NCI-H1436 (cell line): Measurements from ENCODE around the gene CLDN34.

Experiments used
- DNase-seq: peaks from one replicate; lab custom pipeline; 2025; lab: John Stamatoyannopoulos, UW

Gene CLDN34

DNA sequence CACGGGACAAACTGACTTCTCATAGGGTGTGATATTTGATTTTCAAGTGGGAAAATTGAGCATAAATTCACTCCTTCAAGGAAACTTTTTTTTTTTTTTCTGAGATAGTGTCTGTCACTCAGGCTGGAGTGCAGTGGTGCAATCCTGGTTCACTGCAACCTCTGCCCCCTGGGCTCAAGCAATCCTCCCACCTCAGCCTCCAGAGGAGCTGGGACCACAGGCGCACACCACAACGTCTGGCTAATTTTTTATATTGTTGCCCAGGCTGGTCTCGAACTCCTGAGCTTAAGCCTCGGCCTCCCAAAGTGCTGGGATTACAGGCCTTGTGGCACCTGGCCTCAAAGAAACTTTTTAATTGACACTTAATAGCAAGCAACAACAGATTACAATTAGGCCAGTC, 13.8 kb downstream of the CLDN34 start:
- no peak for DNase-seq

DNA sequence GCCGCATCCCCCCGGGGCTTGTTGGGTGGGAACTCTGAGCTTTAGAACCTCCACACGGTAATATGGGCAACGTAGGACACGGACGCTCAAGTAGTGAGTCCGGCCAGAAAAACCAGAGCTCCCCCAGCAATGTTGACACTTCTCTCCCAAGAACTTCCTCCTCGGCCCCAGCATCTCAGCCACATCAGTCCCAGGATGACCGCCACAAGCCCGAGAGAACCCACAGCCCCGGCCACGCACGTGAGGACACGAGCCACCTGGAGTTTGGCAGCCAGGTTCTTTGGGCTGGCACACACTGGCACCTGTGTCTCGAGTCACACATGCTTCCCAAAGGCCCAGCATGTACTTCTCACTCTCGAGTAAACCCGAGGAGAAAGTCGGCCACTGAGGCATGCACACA, 16.3 kb downstream of the CLDN34 start:
- no peak for DNase-seq

DNA sequence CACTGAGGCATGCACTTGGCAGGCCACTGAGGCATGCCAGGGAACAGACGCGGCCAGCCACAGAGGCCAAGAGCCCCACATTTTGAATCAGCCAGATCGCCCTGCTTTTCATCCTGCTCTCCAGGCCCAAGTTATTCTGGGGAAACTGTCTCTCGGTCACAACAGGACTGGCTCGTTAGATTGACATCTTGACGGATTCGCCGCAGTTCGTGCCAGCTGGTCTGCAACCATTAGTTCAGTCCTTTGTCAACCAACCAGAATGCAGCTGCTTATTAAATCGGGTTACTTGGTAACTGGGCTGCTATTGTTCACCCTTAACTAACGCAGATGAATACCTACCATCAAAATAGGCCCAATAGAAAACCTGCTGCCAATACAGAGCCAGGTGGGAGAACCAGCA, 16.7 kb downstream of the CLDN34 start:
- no peak for DNase-seq

DNA sequence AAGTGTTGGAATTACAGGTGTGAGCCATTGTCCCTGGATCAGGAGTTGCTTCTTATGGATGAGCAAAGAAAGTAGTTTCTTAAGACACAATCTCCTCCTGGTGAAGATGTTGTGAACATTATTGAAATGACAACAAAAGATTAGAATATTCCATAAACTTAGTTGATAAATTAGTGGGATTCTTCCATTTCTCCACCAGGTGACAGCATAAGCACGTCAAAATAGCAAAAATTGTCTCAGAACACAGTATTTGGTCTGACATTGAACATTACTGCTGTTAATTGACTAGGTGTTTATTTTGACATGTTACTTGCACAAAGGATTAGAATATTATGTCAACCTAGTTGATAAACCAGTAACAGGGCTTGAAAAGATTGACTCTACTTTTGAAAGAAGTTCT, 21.6 kb downstream of the CLDN34 start:
- DNase-seq, result no peak

DNA sequence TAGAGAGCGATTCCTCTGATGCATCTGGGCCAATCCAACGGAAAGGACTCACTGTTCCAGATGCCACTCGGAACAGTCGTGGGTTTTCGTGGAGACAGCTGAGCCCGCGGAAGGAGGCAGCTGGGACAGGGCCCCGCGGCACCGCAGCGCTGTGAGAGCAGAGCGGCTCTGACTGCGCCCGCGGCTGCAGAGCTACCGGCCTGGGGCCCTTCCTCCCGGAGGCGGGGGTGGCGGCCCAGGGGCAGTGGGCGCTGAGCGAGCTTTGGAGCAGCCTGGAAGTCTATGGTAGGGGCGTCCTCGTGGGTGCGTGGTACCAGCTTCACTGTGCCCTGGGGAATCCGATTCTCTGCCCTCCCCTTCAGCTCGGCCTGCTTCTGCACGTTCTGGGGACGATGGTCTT, 24.9 kb downstream of the CLDN34 start:
- no peak for DNase-seq

DNA sequence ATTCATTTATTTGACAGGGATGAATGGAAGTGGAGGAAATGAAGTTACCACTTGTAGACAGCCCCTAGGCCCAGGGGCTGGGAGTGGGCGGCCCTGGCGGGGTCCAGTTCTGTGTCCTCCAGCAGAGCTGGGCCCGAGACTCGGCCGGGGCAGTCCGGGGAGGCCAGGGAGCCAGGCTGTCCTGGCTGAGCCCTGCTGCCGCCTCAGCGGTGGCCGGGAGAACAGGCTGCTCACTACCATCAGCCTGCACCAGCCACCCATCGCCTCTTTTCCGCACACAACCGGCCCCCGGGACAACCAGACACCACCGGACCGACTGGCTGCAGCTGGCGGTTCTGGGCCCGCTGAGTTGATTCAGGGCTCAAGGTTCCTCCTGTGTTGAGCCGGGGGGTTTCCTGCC, 25.6 kb downstream of the CLDN34 start:
- no peak for DNase-seq

DNA sequence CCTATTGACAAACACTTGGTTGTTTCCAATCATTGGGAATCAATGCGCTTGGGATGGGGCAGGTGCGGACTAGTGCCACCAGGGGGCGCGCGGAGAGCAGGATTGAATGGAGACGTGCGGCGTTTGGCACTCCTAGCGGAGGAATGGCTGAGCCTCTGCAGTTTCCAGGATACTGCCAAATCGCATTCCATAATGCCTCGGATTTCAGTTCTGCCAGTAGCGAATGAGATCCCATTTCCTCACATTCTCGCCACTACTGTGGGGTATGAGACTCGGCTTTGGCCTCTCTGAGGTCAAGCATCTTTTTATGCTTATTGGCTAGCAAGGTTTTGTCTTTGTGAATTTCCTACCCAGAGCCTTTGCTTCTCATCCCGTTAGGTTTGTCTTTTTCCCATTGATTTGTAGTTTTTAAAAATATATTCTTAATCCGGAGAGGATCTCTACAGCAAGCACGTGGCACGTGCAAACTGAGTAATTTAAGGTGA, 28.7 kb downstream of the CLDN34 start:
- DNase-seq, result peak; percentile 30

DNA sequence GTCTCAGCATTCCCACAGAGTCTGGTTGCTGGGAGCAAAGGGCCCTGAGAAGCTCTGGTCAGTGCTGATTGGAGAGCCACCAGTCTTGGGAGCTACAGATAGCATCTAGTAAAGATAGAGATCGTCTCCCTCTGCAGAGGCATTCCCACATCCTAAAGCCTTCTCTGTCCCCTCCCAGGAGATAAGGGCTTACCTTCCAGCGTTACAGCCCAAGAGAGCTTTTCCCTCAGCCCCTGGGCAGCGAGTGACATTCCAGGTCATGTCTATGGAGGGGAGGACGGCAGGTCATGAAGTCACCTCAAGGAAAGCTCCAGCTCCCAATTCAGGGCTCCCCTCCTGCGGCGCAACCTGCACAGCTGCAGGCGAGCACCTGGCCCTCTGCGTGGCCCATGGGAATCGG, 29.9 kb downstream of the CLDN34 start:
- DNase-seq, result no peak

DNA sequence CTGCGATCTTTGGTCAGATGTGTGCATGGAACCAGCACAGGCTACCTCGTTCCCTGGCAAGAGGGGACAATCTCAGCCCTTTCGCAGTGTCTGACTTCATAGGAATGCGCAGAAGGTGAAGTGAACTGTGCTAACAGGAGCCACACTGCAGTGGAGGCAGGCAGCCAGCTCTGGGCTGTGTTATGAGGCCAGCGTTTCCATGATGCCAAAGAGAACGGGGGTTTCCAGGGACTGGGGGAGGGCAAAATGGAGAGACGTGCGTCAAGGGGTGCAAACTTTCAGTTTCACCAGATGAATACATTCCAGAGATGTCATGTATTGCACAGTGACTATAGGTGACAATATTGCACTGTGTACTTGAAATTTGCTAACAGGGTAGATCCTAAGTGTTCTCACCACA, 30.4 kb downstream of the CLDN34 start:
- no peak for DNase-seq

DNA sequence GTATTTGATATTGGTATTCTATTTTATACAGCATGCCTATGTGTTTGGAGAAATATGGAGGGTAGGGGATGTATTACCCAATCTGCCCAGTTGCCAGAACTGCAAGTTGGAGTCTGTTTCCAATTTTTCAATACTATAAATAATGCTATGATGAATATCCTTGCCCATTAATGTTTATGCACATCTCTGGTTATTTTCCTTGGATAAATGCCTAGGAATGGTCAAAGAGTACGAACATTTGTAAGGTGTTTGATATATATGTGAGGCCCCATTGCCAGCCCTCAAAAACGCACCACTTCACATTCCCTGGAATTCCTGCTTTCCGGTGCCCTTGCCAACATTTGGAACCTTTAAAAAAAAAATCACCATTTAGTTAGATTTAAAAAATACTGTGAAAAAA, 34.3 kb downstream of the CLDN34 start:
- DNase-seq, result no peak

DNA sequence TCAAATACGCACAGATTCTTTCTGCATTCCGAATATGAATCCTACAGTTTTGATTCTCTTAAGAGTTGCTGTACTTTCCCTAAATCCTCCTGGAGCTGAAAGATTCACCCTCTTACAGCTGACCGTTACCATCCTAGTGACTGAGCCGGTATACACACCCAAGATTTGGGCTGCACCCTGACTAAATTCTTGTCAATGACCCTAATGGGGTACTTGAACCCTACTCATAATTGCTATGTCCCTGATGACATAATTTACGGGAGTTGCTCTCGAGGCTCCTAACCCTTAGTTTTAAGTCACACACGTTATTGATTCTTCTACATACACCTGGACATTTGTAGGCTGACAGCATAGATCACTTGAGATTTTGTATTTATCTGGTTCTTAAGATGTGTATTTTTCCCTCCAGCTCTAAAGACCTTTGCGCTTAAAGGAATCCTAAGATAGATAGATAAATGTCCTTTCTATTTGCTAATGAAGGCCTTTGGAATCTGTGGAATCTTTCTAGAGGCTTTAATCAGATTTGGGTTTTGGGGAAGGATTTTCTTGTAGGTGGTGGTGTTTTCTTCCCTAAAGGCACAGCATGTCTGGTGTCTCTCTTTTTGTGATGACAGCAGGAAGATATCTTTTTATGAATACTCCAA, 37.8 kb downstream of the CLDN34 start:
- no peak for DNase-seq

DNA sequence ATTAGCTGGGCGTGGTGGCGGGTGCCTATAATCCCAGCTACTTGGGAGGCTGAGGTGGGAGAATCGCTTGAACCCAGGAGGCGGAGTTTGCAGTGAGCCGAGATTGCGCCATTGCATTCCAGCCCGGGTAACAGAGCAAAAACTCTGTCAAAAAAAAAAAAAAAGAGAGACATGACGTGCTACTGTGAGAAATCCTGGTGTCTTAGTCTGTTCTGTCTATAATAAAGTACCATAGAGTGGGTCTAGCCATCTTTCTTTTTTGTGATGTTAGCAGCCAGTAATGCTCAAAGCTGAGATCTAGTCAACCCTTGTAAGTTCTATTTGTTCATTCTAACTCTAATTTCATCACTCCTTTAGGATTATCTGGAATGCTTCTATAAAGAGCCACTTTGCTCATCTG, 38.9 kb downstream of the CLDN34 start:
- DNase-seq, result no peak

DNA sequence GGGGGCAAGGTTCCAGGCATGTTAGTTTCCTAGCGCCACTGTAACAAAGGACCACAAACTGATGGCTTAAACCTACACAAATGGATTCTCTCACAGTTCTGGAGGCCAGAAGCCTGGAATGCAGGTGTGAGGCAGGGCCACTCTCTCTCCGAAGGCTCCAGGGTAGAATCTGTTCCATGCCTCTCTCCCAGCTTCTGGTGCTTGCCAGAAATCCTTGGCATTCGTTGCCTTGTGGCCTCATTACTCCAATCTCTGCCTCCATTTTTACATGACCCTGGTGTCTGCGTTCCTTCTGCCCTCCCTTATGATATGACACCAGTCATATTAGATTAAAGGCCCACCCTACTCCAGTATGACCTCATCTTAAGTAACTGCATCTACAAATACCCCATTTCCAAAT, 39.6 kb downstream of the CLDN34 start:
- DNase-seq, result no peak

DNA sequence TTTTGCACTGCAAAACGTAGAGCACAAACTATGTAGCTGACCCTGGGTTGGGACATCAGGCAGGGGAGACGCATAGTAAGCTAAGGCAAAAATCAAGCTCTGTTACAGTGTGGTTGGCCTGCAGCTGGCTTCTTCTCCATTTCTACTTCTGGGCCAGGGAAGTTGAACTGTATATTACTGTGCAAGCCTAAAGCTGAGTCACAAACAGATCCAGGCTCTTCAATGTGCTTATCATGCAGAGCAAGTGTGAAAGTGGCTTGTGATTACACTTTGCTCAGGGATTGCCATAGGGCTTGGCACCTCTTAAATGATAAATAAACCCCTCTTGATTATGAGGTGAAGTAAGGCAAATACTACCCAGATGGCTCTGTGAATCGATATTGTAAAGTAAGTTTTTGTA, 40.5 kb downstream of the CLDN34 start:
- no peak for DNase-seq

DNA sequence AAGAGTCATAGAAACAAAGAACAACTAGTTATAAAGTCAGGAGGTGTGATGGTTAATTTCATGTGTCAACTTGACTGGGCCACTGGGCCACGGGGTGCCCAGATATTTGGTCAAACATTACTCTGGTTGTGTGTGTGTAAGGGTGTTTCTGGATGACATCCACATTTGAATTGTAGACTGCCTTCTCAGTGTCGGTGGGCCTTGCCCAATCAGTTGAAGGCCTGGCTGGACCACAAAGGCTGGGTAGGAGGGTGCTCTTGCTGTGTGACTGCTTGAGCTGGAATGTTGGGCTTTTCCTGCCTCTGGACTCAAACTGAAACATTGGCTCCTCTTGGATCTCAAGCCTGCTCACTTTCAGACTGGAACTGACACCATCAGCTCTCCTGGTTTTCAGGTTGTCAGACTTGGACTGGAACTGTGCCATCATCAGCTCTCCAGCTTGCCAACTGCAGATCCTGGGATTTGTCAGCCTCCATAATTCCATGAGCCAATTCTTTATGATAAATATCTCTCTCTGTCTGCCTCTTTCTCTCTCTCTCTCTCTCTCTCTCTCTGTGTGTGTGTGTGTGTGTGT, 41.4 kb downstream of the CLDN34 start:
- DNase-seq, result no peak

DNA sequence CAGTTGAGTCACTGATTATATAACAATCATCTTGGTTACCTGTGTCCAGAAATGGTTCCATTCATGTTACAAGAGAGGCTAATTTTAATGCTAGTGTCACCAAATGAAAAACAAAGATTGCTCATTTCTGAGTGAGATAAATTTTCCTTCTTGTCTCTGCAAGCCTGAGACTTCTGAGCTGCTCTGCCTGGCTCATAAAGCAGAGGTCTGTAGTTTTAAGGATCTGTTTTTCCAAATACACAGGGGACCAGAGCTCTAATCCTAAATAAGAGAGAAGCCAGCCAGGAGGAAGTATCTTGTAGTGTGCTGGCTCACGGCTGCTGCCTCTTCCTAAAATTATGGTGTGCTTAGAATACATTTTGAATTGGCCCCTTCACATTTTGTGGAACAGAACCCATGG, 42.6 kb downstream of the CLDN34 start:
- no peak for DNase-seq

DNA sequence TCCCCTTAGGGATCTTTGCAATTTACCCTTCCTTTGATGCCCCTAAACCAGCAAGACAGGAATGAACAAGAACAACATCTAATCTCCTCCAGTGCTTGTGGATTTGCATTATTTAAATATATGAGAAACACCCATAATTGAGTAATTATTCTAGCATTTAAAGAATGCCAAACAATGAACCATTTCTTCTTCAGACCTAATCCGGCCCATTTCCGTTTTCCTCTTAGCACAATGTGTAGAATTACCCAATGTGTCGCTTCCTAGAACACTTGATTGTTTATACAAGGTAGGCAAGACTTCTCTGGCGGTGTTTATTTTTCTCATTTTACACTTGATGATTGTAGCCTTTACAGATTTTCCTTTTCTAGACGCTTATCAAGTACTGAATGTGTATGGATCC, 43.5 kb downstream of the CLDN34 start:
- no peak for DNase-seq

DNA sequence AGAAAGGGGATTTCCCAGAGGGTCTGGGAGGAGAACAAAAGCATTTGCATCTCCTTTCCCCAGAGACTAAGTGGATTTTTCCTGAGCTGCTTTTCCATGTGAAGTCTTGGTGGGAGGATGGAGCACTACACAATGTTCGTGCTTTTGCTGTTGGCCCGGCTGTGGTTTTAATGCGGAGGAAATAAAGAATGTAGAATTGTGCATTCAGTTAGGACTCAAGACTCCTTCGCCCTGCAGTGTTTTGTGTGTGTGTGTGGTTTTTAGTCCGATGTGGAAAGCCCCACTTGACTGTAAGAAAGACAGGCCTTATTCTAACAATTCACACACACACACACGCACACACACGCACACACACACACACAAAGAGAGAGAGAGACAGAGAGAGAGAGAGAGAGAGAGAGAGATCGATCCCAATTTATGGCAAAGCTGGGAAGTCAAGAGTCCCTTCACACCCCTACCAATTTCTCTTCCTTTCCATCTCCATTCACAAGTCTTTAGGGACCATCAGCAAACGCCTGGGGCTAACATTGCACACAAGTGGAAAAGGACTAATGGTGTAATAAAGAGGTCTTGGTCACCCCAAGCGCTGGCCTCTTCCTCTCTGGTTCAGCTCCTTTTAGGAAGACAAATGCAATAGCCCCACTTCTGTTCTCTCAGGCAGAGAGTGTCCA, 44.2 kb downstream of the CLDN34 start:
- DNase-seq, result no peak

DNA sequence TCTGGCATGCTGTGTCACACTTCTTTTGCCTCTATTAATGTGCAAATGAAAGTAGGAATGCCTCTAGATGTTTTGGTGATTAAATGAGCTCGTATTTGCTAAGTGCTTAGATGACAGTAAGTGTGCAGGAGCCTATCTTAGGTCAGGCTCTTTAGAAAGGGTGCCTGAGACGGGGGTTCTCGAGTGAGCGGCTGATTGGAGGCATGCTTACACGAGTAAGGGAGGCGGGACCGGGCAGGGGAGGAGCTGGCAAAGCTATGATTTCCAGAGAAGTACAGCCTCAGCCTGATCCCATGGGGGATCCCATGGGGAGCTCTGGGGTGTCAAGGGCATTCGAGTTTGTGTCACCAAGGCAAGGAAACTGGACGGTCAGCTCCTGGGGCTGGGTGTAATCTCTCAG, 44.8 kb downstream of the CLDN34 start:
- DNase-seq, result peak; percentile 7

DNA sequence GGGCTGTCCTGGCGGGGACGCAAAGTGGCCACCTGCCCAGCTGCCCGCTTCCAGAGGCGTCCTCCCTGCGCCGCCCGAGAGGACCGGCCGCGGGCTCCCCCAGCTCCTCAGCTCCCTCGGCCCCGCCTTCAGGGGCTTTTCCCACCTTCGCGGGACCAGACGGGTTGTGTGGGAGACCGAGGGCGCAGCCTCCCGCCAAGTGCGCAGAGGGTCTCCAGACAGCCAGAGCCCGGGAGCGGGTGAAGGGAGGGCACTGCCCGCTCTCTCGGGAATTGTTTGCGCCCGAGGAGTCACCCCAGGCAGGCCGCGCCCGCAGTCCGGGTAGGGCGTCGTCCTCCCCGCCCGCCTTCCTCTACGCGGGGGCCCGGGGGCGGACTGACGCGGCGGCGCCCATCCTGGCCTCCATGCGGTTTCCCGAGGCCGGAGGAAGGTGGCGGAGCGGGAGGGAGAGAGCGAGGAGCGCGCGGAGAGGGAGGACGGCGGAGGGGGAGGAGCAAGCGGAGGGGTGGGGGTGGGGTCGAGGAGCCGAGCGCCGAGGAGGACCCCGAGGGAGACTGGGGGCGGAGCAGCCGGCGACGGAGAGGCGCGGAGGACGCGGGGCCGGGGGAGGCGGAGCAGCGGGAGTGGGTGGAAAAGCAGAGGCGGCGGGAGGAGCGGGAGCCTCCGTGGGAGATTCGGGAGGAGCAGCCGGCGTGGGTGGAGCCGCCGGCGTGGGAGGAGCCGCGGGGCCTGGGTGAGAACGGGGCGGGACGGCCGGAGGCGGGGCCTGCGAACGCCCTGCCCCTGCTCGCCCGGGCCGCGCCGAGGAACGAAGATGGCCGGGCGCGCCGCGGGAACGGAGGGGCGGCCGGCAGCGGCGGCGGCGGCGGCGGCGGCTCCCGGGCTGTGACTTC, 47.5 kb downstream of the CLDN34 start:
- DNase-seq, result peak; percentile 64

DNA sequence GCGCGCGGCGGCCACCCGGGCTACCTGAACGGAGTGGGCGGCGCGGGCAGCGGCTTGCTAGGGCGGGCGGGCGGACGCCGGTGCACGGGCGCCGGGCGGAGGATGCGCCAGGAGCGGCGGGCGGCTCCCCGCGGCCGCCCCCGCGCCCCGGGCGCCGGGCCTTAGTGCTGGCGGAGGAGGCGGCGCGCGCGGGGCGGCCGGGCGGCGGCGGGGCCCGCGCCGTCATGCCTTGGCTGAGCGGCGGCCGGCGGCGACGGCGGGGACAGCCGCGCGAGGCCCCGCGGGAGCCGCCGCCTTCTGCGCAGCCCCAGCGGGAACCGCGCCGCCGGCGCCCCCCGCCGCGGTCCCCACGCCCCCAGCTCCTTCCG, 48.2 kb downstream of the CLDN34 start:
- DNase-seq, result no peak

DNA sequence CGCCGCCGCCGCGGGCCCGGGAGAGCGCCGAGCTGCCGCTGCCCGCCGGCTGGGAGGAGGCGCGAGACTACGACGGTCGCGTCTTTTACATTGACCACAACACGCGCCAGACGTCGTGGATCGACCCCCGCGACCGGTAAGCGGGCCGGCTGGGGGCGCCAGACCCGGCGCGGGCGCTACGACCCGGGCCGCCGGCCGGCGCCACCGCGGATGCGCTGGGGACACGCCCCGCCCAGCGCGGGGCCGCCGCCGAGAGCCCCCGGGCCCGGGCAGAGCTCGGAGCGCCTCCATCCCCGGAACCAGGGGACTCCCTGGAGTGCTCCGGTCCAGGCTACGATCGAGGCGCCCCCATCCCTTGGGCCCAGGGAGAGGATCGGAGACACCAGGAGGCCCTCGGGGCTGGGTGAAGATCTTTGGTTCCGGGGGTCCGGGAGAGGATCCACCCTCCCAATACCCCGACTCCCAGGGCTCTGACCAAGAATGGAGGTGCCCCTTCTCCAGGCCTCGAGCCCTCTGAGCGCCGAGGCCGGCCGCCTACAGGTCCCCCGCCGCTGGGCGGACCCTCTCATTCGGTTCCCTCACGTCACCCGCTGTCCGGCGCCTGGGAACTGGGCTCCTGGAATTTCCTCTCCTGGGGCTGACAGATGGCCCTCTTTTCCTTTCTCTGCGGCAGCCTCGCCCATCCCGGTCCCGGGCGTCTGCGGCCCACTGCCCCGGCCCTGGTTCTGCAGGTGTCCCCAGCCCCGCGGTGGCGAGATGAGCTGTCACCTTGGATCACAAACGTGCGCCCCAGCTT, 48.8 kb downstream of the CLDN34 start:
- no peak for DNase-seq
